ENCODE results near the gene TGFBRAP1.

The TGFBRAP1 gene

DNA sequence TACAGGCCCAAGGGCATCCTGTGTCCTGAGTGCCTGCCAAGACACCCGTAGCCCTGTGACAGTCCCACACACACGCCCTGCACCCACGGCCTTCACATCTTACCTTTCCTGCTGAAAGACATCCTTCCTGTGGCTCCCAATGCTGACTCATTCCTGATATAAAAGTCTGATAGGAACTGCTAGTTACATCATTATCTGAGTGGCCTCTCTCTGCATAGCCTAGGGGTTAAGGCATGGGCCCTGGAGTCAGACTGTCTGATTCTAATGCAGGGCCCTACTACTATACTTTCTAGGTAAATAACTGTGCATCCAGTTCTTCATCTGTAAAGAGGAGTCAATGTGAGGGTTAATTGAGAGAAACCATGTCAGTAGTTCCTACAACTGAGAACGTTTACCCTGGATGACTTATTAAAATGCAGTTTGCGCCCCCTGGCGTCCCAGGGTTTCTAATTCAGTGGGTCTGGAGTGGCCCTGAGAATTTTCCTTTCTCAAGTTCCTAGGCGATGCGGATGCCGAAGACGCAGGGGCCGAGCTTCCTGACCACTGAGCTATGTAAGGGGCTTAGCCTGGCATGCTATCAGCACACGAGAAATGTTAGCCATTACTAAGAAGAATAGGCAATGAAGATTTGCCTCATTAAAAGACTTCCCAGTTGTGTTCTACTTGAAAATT lies 94.0 kb downstream of the TGFBRAP1 start:
- DNase-seq = peak; percentile 81

DNA sequence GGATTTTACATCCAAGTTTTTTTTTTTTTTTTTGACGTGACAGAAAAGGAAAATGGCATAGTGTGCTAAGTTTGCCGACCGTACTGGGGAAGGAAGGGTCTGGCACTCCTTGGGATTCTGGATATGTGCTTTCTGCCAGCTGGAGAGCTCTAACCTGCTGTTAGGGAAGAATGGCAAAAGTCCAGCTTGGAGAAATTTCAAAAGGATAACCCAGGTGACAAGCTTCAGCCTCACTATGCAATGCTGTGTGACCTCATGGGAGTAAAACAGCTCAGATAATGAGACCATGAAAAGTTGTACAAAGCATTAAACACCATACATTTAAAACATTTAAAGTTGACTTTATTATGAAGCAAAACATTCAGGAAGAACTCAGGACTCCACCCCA lies 98.3 kb downstream of the TGFBRAP1 start:
- DNase-seq = no peak

DNA sequence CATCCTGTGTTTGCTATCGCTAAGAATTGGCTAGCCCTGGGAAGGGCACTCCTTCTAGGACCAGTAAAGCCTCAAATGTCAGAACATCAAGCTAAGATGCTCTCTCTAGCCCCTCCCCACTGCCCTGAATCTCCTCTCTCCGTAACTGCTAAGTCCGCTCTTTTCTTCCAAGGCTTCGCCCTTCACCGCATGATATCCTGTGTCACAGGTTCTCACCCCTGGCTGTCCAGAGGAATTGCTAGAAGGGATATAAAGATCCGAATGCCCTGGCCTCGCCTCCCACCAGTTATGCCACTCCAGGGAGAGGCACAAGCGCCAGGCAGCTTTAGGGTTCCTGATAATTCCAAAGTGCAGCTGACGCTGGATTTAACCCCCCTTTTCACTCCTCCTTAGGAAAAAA lies 105.1 kb downstream of the TGFBRAP1 start:
- DNase-seq = no peak

DNA sequence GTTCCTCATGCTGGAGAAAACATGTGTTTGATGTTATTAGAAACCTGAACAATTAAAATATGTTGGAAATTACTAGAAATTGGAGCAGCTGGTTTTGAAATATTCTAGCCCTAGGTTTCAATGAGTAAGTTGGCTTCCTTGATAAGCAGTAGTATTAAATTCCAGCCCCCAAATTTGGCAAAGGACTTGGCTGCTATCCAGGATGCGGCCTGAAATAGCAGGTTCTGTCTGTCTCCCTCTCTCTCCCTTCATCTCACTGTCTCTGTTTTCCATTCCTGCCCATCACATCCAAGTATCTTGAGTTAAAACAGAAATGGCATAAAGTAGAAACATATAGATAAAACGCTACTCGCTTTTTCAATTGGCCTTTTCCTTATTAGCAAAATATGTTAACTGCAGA lies 108.9 kb downstream of the TGFBRAP1 start:
- no peak for DNase-seq

DNA sequence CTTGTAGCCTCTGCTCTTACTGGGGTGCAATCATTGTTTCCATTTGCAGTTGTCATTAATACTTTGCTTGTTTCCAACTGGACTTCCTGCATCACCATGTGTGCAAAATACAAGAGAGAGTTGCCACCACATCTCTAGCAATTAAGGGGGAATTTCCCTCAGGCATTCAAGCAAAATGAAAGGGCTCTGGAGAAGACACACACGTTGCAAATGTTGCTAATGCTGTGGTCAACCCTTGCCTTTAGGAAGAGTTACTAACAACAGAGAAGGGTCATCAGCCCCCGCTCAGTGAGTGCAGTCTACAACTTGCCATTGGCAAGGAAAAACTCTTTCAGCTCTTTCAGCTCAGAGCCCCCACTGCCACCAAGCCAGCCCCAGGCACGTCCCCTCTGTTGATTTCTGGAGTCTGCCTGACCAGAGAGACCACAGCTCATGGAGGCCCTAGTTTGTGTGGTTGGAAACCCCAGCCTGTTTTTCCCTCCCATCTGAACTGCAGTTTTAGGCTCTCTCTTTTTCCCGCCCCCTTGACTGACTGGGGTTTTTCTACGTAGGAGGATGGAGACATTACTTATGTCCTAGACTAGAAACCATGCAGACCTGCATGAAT lies 113.8 kb downstream of the TGFBRAP1 start:
- DNase-seq = no peak
